HCT116 (cell line): ENCODE results near the gene LYSMD2. TPM values are rescaled to one million over a fixed set of nuclear protein-coding genes. Genes with fewer than 3 reads are reported as not detected.

Experiments used
- ATAC-seq: fragments of 200-7000 bp; cut with Tn5 transposase; 2 replicates; pipeline ENCODE4 v1.9.1; 2020; ENCODE audit warnings: mild to moderate bottlenecking, moderate library complexity
- BruUV-seq: library from RNA; stranded (reverse); fragments of 400-500 nt; replicated peaks from 2 replicates; lab custom pipeline; 2021; lab: Mats Ljungman, UMichigan
- CTCF ChIA-PET: fragments of 300-600 bp; sonication (Branson Sonifier 250); formaldehyde crosslinking; loops from one replicate; lab custom pipeline; 2021; ENCODE audit warnings: antibody characterized with exemption; lab: Charles Lee
- POLR2A ChIA-PET: fragments of 300-600, 350-600 bp; sonication (Branson Sonifier 250); formaldehyde crosslinking; loops from one replicate; lab custom pipeline; 2021; ENCODE audit warnings: antibody characterized with exemption; lab: Charles Lee
- RAD21 ChIA-PET, 2 experiments: fragments of 300-600 bp; sonication (Branson Sonifier 250); formaldehyde crosslinking; loops; one replicate each; lab custom pipeline; 2023; ENCODE audit warnings: low total read pairs in 2 of 2; ENCODE audit not compliant: uncharacterized antibody in 2 of 2, unreplicated experiment in 2 of 2, low non-redundant PET in 1 of 2; lab: Charles Lee
- DNase-seq: peaks from one replicate; pipeline ENCODE4 v3.0.0-alpha.2; 2010; ENCODE audit warnings: low read depth, low spot score
- H2AFZ ChIP-seq: fragments of 200-600 bp; shearing (Covaris generic), sonication (generic); 2 replicates; pipeline ENCODE4 v1.6.1; 2017; ENCODE audit warnings: low read depth, mixed run types, mixed read lengths, antibody characterized with exemption, low read length; ENCODE audit not compliant: poor library complexity, severe bottlenecking
- H3K27ac ChIP-seq: 2 replicates; pipeline ENCODE4 v1.5.1; 2012; ENCODE audit warnings: low read depth, low read length
- H3K27me3 ChIP-seq: fragments of 200-600 bp; sonication (generic); 2 replicates; pipeline ENCODE4 v1.6.1; 2016; ENCODE audit warnings: mixed run types, low read length, mixed read lengths; ENCODE audit not compliant: insufficient read depth
- H3K36me3 ChIP-seq, 2 experiments: fragments of 200-500 bp in 1 of 2; fragments of 200-600 bp in 1 of 2; sonication (Bioruptor generic) in 1 of 2; sonication (generic) in 1 of 2; 2 replicates each; pipeline versions ENCODE4 v1.5.1 to v1.6.1; 2014 to 2016; ENCODE audit warnings: low read length in 2 of 2, inconsistent platforms in 1 of 2, mixed read lengths in 1 of 2, mixed run types in 1 of 2; ENCODE audit not compliant: insufficient read depth in 2 of 2, control insufficient read depth in 1 of 2
- H3K4me1 ChIP-seq, 2 experiments: fragments of 200-600 bp in 1 of 2; sonication (generic) in 1 of 2; 2 replicates each; pipeline versions ENCODE4 v1.5.1 to v1.6.1; 2012 to 2017; ENCODE audit warnings: low read length in 2 of 2, inconsistent platforms in 1 of 2, mild to moderate bottlenecking in 1 of 2, mixed read lengths in 1 of 2, mixed run types in 1 of 2, moderate library complexity in 1 of 2; ENCODE audit not compliant: insufficient read depth in 2 of 2, control insufficient read depth in 1 of 2
- H3K4me2 ChIP-seq: fragments of 200-600 bp; sonication (generic); 2 replicates; pipeline ENCODE4 v1.6.1; 2017; ENCODE audit warnings: mixed run types, low read length, mixed read lengths
- H3K4me3 ChIP-seq, 2 experiments: fragments of 200-600 bp in 1 of 2; sonication (generic) in 1 of 2; replicated peaks in 1 of 2; 2 replicates each; pipeline ENCODE4 v1.5.1; 2011 to 2016; ENCODE audit warnings: low read length in 2 of 2, control low read depth in 1 of 2, low read depth in 1 of 2, mild to moderate bottlenecking in 1 of 2, mixed read lengths in 1 of 2, mixed run types in 1 of 2
- H3K79me2 ChIP-seq: fragments of 200-600 bp; sonication (generic); 2 replicates; pipeline ENCODE4 v1.6.1; 2017; ENCODE audit warnings: mild to moderate bottlenecking, mixed run types, low read length, moderate library complexity, mixed read lengths; ENCODE audit not compliant: insufficient read depth
- H3K9ac ChIP-seq: fragments of 200-600 bp; sonication (generic); 2 replicates; pipeline ENCODE4 v1.6.1; 2016; ENCODE audit warnings: low read length, mixed read lengths
- H3K9me2 ChIP-seq: fragments of 200-600 bp; sonication (generic), shearing (Covaris generic); 2 replicates; pipeline ENCODE4 v1.6.1; 2017; ENCODE audit warnings: mixed run types, mild to moderate bottlenecking, moderate library complexity; ENCODE audit not compliant: insufficient read depth
- H3K9me3 ChIP-seq, 2 experiments: fragments of 200-500 bp in 1 of 2; fragments of 200-600 bp in 1 of 2; sonication (Bioruptor generic) in 1 of 2; sonication (generic) in 1 of 2; 2 replicates each; pipeline ENCODE4 v1.6.1; 2014 to 2017; ENCODE audit warnings: low read length in 2 of 2, mixed read lengths in 2 of 2, inconsistent platforms in 1 of 2, low read depth in 1 of 2, mild to moderate bottlenecking in 1 of 2, mixed run types in 1 of 2, moderate library complexity in 1 of 2; ENCODE audit not compliant: control insufficient read depth in 1 of 2, insufficient read depth in 1 of 2
- H4K20me1 ChIP-seq: fragments of 200-600 bp; sonication (generic), shearing (Covaris generic); 2 replicates; pipeline ENCODE4 v1.6.1; 2017; ENCODE audit warnings: mixed run types, mild to moderate bottlenecking, moderate library complexity; ENCODE audit not compliant: insufficient read depth
- CBX3 ChIP-seq: IDR thresholded peaks from 2 replicates; pipeline ENCODE4 v1.6.1; 2012; ENCODE audit warnings: low read depth
- ELF1 ChIP-seq: IDR thresholded peaks from 2 replicates; pipeline ENCODE4 v1.6.1; 2012; ENCODE audit warnings: low read depth, borderline replicate concordance
- EZH2phosphoT487 ChIP-seq: fragments of 200-600 bp; IDR thresholded peaks from 2 replicates; pipeline ENCODE4 v1.6.1; 2018; ENCODE audit warnings: antibody characterized with exemption, borderline replicate concordance
- JUND ChIP-seq: IDR thresholded peaks from 2 replicates; pipeline ENCODE4 v1.6.1; 2012
- RAD21 ChIP-seq: IDR thresholded peaks from 2 replicates; pipeline ENCODE4 v1.6.1; 2012; ENCODE audit warnings: low read depth, mild to moderate bottlenecking
- SIN3A ChIP-seq: IDR thresholded peaks from 2 replicates; pipeline ENCODE4 v1.6.1; 2012; ENCODE audit warnings: low read depth
- SP1 ChIP-seq: IDR thresholded peaks from 2 replicates; pipeline ENCODE4 v1.6.1; 2012; ENCODE audit warnings: low read depth
- TCF7L2 ChIP-seq: IDR thresholded peaks from 2 replicates; pipeline ENCODE4 v1.7.0; 2011; ENCODE audit warnings: borderline replicate concordance, inconsistent platforms; ENCODE audit not compliant: insufficient read depth, insufficient read length; ENCODE audit errors: extremely low read depth
- YY1 ChIP-seq: IDR thresholded peaks from 2 replicates; pipeline ENCODE4 v1.6.1; 2011; ENCODE audit warnings: low read length, low read depth, moderate library complexity, mild to moderate bottlenecking; ENCODE audit not compliant: insufficient replicate concordance; ENCODE audit errors: extremely low read depth
- ZFX ChIP-seq: fragments of 450-650 bp; IDR thresholded peaks from 2 replicates; pipeline ENCODE4 v1.6.1; 2017
- intact Hi-C: fragments of 100-400 bp; cut with micrococcal nuclease; formaldehyde crosslinking; loops from 2 replicates; pipeline ENCODE4 v1.10.0; 2022
- total RNA-seq: library from RNA; stranded (reverse); gene quantifications from one replicate; pipeline ENCODE4 v1.2.1, GENCODE V29; 2021; ENCODE audit not compliant: unreplicated experiment
- TF ChIP-seq, protein P1 (sequence below): IDR thresholded peaks from 2 replicates; pipeline ENCODE4 v1.6.1; 2012; ENCODE audit warnings: low read depth
- TF ChIP-seq, protein P2 (sequence below), 3 experiments: fragments of 200-600 bp in 1 of 3; sonication (generic) in 1 of 3; IDR thresholded peaks in 2 of 3; conservative IDR thresholded peaks in 1 of 3; 2 replicates each; pipeline ENCODE4 v1.5.1; 2012 to 2017; ENCODE audit warnings: low read depth in 2 of 3, low read length in 2 of 3, antibody characterized with exemption in 1 of 3, borderline replicate concordance in 1 of 3, control low read depth in 1 of 3, mild to moderate bottlenecking in 1 of 3, mixed read lengths in 1 of 3, mixed run types in 1 of 3, moderate library complexity in 1 of 3; ENCODE audit not compliant: insufficient read depth in 1 of 3
- TF ChIP-seq, protein P3 (sequence below): IDR thresholded peaks from 2 replicates; pipeline ENCODE4 v1.6.1; 2012

The LYSMD2 gene
- total RNA-seq, 1 experiment from 2014 or later = 10.8 TPM

DNA sequence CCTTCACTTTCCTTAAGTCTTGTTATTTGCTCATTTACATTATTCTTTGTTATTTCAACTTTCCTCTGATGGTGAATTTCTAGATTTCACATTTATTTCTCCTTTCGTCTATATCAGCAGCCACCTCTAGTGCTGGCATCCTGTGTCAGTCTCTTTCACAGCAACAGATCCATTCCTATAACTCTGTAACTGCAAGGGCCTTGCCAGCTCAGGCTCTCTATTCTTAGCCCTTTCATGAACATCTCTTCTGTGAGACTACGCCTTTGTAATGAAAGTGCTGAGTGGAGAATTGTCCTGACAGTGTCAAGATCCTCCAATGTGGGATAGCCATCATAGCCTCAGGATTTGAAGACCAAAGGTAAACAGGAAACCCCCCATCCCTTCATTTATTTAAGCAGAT lies 60.0 kb downstream of the LYSMD2 start:
- H3K4me3 ChIP-seq = no peak overlapping the region
- TF ChIP-seq SP1 = no peak
- no peak for TF ChIP-seq JUND
- no peak for TF ChIP-seq RAD21
- TF ChIP-seq ZFX = no peak
- TF ChIP-seq ELF1 = no peak
- TF ChIP-seq CBX3 = no peak
- TF ChIP-seq, protein P1, sequence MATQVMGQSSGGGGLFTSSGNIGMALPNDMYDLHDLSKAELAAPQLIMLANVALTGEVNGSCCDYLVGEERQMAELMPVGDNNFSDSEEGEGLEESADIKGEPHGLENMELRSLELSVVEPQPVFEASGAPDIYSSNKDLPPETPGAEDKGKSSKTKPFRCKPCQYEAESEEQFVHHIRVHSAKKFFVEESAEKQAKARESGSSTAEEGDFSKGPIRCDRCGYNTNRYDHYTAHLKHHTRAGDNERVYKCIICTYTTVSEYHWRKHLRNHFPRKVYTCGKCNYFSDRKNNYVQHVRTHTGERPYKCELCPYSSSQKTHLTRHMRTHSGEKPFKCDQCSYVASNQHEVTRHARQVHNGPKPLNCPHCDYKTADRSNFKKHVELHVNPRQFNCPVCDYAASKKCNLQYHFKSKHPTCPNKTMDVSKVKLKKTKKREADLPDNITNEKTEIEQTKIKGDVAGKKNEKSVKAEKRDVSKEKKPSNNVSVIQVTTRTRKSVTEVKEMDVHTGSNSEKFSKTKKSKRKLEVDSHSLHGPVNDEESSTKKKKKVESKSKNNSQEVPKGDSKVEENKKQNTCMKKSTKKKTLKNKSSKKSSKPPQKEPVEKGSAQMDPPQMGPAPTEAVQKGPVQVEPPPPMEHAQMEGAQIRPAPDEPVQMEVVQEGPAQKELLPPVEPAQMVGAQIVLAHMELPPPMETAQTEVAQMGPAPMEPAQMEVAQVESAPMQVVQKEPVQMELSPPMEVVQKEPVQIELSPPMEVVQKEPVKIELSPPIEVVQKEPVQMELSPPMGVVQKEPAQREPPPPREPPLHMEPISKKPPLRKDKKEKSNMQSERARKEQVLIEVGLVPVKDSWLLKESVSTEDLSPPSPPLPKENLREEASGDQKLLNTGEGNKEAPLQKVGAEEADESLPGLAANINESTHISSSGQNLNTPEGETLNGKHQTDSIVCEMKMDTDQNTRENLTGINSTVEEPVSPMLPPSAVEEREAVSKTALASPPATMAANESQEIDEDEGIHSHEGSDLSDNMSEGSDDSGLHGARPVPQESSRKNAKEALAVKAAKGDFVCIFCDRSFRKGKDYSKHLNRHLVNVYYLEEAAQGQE = no peak
- no peak for TF ChIP-seq YY1
- TF ChIP-seq SIN3A = no peak
- no peak for TF ChIP-seq TCF7L2
- TF ChIP-seq EZH2phosphoT487 = no peak
- TF ChIP-seq, protein P2, sequence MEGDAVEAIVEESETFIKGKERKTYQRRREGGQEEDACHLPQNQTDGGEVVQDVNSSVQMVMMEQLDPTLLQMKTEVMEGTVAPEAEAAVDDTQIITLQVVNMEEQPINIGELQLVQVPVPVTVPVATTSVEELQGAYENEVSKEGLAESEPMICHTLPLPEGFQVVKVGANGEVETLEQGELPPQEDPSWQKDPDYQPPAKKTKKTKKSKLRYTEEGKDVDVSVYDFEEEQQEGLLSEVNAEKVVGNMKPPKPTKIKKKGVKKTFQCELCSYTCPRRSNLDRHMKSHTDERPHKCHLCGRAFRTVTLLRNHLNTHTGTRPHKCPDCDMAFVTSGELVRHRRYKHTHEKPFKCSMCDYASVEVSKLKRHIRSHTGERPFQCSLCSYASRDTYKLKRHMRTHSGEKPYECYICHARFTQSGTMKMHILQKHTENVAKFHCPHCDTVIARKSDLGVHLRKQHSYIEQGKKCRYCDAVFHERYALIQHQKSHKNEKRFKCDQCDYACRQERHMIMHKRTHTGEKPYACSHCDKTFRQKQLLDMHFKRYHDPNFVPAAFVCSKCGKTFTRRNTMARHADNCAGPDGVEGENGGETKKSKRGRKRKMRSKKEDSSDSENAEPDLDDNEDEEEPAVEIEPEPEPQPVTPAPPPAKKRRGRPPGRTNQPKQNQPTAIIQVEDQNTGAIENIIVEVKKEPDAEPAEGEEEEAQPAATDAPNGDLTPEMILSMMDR (IDR thresholded peaks at IDR 0.05 in 2 of 3, conservative IDR thresholded peaks at IDR 0.05 in 1 of 3; ENCODE audit: borderline replicate concordance in 1 of 3, insufficient read depth in 1 of 3, low read depth in 2 of 3, low read length in 2 of 3) = no peak
- TF ChIP-seq, protein P3, sequence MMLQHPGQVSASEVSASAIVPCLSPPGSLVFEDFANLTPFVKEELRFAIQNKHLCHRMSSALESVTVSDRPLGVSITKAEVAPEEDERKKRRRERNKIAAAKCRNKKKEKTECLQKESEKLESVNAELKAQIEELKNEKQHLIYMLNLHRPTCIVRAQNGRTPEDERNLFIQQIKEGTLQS = no peak
- DNase-seq (no peak), ATAC-seq (no peak)
- H3K27me3 ChIP-seq = peaks cover 7% of the 10 kb centered on the region; the same call in 1 of the 2 replicates
- ChIA-PET POLR2A (no interaction called here), CTCF (no interaction called here), RAD21 (no interaction called here)
- no peaks in the 10 kb centered on the region for H3K9me2 ChIP-seq
- no peak overlapping the region for H2AFZ ChIP-seq
- intact Hi-C loops = no loop called here
- H3K79me2 ChIP-seq = no peaks in the 10 kb centered on the region
- H3K9ac ChIP-seq = no peak overlapping the region
- H3K9me3 ChIP-seq = no peaks in the 10 kb centered on the region
- no peaks in the 10 kb centered on the region for H3K36me3 ChIP-seq
- H3K4me1 ChIP-seq = 0 out of 4 replicates have a peak, but pooled peaks cover 0 to 3% of the 10 kb centered on the region in 2 experiments
- no TSS peak for BruUV-seq
- no peak overlapping the region for H3K4me2 ChIP-seq
- no peaks in the 10 kb centered on the region for H4K20me1 ChIP-seq
- no peak overlapping the region for H3K27ac ChIP-seq
